ENCODE measurements around the gene ATP11A.

ATP11A gene

GRCh38 chr13:112891477-112892401, 201.9 kb downstream of the ATP11A start:
- TF ChIP-seq CTCF (IDR thresholded peaks at IDR 0.05; ENCODE audit: insufficient read depth, low read length, missing control alignments): no peak
- ChIA-PET POLR2A (no interaction called here), CTCF (no interaction called here)
- no peak for DNase-seq (ENCODE audit: low read depth, low spot score)
- no peak overlapping the region for H3K4me3 ChIP-seq (ENCODE audit: low read depth, low read length)

GRCh38 chr13:112892426-112893206, 202.8 kb downstream of the ATP11A start:
- TF ChIP-seq CTCF (IDR thresholded peaks at IDR 0.05; ENCODE audit: insufficient read depth, low read length, missing control alignments): no peak
- ChIA-PET POLR2A (no interaction called here), CTCF (interaction anchor here (1.3 kb wide), 1 partner anchor 14 kb away, joined by 3 read pairs; no protein-coding TSS in a partner anchor)
- H3K4me3 ChIP-seq (ENCODE audit: low read depth, low read length): no peak overlapping the region
- DNase-seq (ENCODE audit: low read depth, low spot score): no peak

- no peak for TF ChIP-seq CTCF (IDR thresholded peaks at IDR 0.05; ENCODE audit: insufficient read depth, low read length, missing control alignments)
- DNase-seq (ENCODE audit: low read depth, low spot score): no peak
- POLR2A ChIA-PET: no interaction called here
- H3K4me3 ChIP-seq (ENCODE audit: low read depth, low read length): no peak overlapping the region
- CTCF ChIA-PET: interaction anchor here (1.3 kb wide), 1 partner anchor 14 kb away, joined by 3 read pairs; no protein-coding TSS in a partner anchor
Measured at GRCh38 chr13:112893207-112893569, 203.3 kb downstream of the ATP11A start.

- no peak overlapping the region for H3K4me3 ChIP-seq (ENCODE audit: low read depth, low read length)
- ChIA-PET POLR2A (no interaction called here), CTCF (interaction anchor here (1.3 kb wide), 1 partner anchor 15 kb away, joined by 3 read pairs; no protein-coding TSS in a partner anchor)
- no peak for TF ChIP-seq CTCF (IDR thresholded peaks at IDR 0.05; ENCODE audit: insufficient read depth, low read length, missing control alignments)
- DNase-seq (ENCODE audit: low read depth, low spot score): no peak
Measured at GRCh38 chr13:112893570-112894422, 204.0 kb downstream of the ATP11A start.

- no peak overlapping the region for H3K4me3 ChIP-seq (ENCODE audit: low read depth, low read length)
- DNase-seq (ENCODE audit: low read depth, low spot score): no peak
- ChIA-PET POLR2A (no interaction called here), CTCF (interaction anchor here (1.3 kb wide), 1 partner anchor 15 kb away, joined by 3 read pairs; no protein-coding TSS in a partner anchor)
- no peak for TF ChIP-seq CTCF (IDR thresholded peaks at IDR 0.05; ENCODE audit: insufficient read depth, low read length, missing control alignments)
Measured at GRCh38 chr13:112894423-112894672, 204.5 kb downstream of the ATP11A start.

All from AG04449 (cell line).